HG03460 (cell line): Measurements from ENCODE around the gene CENPM.
A peak's percentile ranks its signal among the peaks of the same experiment; 100 is the strongest.
"Not testable (repeated sequence)": the region's sequence is repeated elsewhere in the genome, so short reads cannot be mapped to it uniquely, and the experiment has no call there.

Experiments used
- ATAC-seq: cut with Tn5 transposase; IDR thresholded peaks from one replicate; pipeline ENCODE4 v1.9.1; 2021; ENCODE audit not compliant: unreplicated experiment

CENPM gene

DNA sequence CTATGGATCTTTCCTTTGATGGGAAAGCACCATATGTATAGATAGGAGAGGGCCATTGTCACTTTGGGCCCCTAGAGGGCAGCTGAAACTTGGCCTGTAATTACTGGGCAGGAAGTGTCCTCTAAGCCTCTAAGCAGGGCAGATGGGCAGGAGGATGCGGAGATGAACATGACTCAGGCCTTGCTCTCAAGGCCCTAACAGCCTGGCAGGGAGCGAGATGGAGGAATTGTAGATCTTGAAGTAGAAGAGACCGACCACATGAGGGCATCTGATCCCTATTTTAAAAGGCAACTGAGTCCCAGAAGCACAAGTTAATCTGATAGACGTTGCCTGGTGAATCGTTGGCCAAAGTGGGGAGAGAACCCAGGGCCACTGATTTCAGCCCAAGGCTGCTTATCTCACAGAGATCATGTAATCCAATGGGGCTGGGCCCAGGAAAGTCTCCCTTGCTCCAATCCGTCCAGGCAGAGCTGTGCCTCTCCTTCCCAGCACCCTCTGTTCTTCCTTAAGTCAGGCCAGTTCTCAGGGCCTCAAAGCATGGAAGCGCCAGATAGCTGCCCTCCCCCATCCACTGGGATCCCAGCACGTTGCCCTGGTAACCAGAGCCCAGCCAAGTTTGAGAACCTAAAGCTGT, 19.8 kb upstream of the CENPM start:
- ATAC-seq = no peak

DNA sequence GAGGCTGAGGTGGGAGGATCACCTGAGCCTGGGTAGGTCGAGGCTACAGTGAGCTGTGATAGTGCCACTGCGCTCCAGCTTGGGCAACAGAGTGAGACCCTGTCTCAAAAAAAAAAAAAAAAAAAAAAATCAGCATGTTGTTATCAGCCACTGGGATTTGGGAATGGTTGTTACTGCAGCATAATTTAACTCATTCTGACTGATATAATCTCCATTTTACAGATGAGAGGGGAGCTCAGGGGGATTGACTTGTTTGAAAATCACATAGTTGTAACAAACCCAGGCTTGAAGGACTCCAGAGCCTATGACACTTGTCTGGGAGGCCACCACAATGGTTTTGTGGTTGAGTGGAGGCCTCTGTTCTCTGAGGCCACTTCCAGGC, 19.3 kb upstream of the CENPM start:
- no peak for ATAC-seq

DNA sequence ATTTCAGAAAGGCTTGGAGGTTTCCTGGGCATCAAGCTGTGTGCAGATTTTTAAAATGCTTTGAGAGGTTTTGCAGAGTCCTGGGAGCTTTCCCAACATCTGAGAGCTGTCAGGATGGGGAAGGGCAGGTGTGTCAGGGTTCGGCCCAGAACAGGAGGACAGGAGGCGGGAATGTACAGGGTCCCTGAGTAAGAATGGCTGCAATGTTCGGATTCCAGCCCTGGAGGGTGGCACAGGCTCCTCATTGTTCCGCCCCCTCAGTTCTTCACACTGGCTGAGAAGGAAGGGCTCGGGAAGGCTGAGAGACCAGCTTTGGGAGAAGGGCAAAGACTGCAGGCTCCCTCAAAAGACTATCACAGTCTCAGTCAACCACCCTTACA, 17.1 kb upstream of the CENPM start:
- ATAC-seq = no peak

DNA sequence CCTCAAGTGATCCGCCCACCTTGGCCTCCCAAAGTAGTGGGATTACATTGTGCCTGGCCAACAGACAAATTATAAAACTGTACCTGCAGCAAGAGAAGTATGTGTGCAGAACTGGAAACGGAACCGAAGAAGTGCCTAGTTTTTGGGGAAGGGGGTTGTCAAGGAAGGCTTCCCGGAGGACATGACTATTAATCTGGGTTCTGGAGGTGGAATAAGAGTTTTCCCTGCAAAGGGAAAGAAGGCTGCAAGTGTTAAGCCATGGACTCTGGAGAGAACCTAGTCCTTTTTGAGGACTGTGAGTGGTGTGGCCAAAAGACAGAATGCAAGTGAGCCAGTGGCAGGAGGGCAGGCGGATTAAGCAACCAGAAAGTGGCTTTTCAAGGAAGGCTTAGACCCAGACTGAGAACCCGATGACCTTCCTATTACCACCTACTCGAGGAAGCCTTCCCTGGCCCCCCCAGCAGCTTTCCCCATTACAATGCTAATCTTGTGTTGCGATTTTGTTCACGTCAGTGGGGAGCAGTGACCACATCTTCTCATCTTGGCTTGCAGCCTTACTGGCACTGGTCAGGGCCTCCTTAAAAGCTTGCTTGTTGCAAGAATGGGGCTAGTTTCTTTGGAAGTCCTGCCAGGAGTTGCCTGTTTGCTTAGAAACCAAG, 16.6 kb upstream of the CENPM start:
- ATAC-seq = no peak

DNA sequence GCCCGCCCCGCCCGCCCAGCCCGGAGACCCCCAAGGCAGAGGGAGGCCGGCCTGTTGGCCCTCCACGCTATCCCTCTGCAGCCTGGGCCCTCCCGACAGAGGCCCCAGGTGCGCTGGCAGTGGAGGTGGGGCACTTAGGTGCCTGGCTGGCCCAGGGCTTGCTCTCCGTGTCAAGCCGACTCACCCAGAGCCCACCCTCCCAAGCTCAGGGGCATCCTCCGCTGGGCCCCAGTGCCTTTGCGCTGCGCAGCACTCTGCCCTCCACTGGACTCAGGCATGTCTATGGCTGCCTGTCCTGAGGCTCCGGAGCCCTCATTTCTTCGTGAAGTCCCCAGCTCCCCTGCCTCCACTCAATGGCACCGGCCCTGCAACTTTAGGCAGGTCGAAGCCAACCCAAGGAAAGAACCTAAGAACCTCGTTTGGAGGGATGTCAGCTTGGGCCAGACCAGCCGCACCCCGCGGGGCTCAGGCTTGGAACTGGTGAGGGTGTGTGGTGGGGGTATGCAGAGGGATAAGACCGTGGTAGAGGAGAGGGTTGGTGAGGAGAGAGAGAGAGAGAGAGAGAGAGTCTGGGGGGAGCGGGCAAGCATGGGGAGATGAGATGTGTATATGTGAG, 11.1 kb upstream of the CENPM start:
- no peak for ATAC-seq

DNA sequence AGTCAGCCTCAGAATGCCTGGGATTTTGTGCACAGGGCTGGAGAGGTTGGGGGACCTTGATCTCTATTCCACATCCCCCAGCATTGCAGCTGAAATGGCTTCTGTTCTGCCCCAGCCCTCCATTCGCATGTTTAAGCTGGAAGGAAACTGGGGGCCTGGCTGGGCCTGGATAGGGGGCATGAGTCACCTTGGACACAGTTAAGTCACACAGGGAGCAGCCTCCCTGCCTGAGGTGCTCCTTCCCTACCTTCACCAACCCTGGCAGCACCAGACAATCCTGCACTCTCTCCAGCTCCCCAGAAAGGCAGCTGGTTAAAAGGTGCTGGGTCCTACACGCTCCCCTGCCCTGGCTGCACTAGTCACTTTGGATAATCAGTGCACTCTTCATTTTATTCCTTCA, 5.8 kb upstream of the CENPM start:
- no peak for ATAC-seq

DNA sequence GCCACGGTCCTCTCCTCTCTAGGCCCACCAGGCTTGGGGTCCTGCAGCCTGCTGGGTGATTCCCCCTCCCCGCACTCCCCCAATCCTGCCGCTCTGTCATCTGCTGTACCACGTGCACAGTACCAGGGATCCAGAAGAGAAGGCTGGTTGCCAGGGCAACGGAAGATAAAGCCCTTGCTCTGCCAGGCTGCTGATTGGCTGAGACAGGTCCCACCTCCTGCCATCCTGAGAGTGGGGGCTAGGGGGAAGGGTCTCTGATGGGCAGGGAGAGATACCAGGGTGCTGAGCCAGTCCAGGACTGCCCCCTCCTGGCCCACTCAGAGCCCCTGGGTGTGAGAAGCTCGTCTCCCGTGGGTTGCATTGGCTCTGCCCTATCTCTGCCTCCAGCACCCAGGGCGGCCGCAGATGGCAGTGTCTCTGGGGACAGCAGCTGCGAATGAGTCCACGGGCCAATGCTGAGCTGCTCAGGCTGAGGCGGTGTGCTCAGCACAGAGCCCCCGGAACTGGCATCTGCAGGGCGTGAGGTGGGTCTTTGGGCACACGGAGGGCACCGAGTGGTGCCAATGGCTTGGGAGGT, 5.0 kb upstream of the CENPM start, which contains the start of gene SMIM45:
Gene SMIM45, plus strand, starts transcription at position 253 of the 577 bp plus-strand sequence.
- ATAC-seq = no peak

DNA sequence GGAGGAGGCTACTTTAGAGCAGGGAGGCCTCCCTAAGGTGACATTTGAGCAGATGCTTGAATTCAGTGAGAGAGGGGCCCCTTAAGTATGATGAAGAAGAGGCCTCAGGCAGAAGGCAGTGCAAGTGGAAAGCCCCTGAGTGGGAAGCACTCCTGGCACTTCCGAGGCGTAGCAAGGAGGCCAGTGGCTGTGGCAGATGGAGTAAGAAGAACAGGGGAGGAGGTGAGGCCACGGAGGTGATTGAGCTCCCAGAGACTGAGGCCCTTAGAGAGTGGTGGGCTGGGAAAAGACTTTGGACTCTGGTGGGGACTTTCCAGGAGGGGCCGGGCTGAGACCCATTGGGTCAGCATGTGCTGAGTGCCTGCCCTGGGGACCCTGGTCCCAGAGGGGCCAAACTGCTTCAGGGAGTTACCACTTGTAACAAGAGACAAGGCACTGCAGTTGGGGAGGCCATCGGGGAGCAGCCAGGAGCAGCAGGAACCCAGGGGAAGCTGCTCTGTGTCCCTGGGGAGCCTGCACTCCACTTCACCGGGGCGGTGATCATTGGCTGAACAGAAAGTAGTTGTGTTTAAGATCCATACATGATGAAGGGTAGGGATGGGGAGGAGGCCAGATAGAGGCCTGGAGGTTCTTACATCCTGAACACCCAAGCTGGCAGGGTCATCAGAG, 2.5 kb upstream of the CENPM start:
- no peak for ATAC-seq

DNA sequence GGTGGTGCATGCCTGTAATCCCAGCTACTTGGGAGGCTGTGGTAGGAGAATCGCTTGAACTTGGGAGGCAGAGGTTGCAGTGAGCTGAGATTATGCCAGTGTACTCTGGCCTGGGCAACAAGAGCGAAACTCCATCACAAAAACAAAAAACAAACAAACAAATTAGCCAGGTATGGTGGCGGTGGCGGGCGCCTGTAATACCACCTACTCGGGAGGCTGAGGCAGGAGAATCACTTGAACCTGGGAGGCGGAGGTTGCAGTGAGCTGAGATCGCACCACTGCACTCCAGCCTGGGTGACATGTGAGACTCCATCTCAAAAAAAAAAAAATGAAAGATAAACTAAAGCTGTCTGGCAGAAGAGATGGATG, 2.0 kb upstream of the CENPM start:
- not testable (repeated sequence) for ATAC-seq

DNA sequence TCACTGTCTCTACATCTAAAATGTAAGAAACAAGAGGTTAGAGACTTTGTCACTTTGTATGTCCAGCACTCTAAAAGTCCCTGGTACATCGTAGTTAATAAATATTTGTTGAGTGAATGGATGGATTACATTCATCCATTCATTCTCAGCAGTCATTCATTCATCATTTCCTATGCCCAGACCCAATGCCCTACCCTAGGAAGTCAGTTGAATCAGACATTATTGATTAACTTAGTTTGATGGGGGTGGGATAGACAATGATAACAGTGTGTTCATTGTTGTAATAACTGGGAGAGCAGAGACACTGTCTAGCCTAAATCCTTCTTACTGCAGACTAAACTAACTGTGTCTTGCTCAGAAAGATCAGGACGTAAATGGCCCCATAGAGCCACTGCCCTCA, 1.2 kb upstream of the CENPM start:
- ATAC-seq = no peak

DNA sequence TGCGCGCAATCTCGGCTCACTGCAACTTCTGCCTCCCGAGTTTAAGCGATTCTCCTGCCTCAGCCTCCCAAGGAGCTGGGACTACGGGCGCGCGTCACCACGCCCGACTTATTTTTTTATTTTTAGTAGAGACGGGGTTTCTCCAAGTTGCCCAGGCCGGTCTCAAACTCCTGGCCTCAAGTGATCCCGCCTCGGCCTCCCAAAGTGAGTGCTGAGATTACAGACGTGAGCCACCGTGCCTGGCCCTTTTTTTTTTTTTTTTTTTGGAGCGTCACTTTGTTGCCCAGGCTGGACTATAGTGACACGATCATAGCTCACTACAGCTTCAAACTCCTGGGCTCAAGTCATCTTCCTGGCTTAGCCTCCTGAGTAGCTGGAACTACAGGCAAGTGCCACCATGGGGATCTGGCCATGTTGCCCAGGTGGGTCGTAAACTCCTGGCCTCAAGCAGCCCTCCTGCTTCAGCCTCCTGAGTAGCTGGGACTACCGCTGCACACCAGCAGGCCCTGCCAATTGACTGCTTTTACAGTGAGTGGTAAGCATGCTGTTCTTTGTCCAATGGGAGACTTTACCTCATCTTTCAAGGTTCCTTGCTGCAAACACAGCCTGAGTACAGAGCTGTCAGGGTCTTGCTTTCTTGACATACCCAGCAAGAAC, 600 bp upstream of the CENPM start:
- ATAC-seq = no peak

DNA sequence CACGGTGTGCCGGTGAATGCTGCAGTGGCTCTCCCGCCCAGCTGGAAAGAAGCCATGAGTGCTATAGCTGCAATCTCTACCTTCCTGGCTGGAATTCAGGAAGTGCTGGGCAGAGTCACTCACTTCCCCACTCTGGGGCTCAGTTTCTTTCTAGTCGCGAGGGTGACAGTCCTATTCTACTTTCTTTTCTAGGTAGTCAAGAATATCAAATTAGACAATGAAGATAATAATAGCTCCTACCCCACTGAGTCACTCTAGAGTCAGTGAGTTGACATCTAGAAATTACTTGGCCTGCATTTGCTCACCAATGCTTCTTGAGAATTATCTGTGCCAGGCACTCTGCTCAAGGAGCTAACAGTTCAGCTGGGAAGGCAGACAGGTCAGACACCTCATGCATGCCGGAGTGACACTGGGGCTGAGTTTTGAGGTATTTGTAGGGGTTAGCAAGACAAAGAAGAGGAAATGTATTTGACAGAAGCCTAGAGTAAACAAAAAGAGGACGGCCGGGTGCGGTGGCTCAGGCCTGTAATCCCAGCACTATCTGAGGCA, 3.2 kb downstream of the CENPM start:
- ATAC-seq = no peak

DNA sequence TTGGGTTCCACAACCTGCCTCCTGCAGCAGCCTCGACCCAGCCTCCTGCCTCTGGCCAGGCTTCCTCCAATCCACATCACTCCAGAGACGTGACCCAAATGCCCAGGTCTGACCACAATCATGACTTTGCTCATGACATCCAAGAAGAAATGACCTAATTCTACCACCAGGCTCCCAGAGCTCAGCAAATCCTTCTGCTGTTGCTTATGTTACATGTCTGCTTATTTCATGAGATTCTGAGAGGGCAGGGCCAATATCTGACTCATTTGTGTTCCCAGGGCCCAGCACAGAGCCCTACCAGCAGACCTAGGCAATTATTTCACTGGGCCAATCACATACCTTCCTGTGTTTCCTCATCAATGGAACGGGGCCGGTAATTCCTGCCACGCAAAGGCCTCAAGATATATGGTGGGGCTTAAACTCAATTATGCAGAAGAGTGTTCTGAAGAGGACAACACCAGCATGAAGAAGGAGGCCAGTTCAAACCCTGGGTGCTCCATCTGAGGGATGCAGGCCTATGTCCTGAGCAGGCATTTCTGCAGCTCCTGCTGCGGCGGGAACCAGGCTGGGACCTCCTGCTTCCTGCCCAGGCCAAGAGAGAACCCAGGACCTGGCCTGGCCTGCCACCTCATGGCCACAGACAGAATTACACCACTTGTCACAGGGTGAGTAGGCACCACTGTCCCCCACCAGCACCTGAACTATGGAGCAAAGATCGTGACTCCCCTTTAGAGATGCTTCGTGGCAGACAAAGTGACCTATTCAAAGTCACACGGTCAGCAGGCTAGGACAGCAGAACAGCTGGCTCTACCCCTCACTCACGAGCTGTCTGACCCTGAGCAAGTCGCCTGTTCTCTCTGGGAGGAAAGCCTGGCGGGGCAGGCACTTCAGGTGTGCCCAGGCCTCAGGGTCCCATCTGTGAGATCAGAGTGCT, 5.9 kb downstream of the CENPM start:
- ATAC-seq = peak; percentile 36

DNA sequence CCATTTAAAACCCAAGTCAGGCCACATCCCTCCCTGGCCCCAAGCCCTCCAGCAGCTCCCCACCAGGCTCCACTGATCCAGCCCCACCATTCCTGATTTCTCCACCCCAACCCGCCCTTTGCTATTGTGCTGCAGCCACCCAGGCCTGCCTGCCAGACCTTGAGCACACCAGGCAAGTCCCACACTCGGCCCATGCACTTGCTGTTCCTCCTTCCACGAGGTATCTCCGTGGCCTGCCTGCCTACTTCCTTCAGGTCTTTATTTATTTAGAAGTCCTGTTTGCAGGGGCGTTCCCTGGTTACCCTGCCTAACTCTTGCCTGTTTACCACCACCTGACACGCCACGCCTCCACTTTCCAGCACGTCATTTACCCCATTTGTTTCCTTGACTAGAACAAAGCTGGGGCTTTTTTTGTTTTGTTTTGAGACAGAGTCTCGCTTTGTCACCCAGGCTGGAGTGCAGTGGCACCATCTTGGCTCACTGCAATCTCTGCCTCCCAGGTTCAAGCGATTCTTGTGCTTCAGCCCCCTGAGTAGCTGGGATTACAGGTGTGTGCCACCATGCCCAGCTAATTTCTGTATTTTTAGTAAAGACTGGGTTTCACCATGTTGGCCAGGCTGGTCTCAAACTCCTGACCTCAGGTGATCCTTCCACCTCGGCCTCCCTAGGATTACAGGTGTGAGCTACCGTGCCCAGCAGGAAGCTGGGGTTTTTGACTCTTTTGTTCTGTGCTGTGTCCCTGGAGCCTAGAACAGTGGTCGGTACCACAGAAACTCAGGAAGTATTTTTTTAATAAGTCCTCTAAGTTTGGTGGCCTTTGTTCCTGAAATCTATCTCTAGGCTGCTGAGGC, 6.7 kb downstream of the CENPM start:
- ATAC-seq = peak; percentile 37

DNA sequence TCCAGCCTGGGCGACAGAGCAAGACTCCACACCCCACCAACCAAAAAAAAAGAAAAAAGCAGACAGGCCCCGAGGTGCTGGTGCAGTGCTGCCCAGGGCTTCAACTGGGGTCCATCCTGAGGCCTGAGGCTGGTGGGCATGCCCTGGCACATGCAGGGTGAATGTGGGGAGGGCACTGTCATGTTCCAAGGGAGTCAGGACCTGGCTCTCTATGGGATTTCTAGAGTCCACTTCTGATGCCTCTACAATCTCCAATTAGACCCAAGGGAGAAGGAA, 10.1 kb downstream of the CENPM start:
- ATAC-seq = no peak

DNA sequence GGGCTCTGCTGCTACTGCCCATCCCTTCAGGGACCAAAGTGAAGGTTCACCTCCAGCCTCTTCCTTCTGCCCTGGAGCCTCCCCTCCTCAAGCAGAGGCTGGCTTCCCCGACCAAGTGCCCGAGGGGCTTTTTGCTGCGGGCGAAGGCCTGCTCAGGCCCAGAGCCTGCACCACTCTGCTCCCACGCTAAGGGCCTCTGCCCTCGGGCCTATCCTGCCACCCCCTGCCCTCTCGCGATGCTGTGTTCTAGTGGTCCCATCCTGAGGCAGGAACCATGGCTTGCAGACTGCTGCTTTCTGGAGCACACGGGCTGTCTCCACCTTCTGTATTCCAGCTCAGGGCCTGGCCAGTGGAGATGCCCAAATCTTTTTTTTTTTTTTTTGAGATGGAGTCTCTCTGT, 11.4 kb downstream of the CENPM start:
- ATAC-seq = no peak

DNA sequence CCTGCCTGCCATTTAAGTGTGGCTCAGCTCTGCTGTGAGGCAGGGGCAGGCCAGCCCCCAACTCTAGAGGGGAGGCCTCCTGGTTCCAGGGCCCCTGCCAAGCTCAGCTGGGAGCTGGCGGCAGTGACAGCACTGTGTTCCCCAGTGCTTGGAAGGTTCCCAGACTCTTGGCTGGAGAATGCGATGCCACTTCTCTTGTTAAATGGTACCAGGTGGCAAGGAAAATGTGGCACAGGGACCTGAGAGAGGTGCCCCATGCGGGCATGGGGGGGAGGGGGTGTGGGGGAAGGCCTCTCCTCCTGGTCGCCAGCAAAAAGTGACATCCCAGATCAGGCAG, 12.0 kb downstream of the CENPM start:
- ATAC-seq = no peak

DNA sequence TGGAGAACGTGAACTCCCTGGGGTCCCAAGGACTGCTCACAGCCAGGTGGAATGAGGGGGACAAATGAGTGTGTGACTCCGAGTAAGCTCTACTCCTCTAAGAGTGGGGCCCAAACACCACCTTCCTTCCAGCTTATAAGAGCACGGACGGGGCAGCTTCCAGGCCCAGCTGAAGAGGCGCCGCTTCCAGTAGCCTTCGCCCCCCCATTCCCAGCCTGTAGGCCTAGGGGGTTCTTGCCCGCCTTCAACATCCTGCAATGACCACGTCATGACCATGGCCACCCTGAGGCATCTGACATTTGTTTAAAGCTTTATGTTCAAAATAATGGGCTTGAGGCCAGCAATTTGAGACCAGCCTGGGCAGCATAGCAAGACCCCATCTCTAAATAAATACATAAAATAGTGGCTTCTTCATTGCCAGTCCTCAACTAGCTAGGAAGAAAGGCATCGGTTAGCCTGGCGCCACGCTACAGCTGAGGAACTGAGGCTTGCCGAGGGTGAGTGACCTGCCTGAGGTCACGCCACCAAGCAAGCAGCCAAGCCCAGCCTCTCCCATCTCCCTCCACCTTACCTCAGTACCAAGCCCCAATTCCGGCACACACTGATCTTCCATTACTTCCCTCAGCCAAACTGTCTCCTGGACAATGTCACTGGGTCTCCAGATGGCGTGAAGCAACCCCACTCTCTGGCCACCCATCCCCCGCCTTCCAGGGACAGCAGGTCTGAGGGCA, 12.5 kb downstream of the CENPM start:
- ATAC-seq = no peak
